GM23248 (cell line): Measurements from ENCODE around the gene KLKB1. TPM values are rescaled to one million over a fixed set of nuclear protein-coding genes. Genes with fewer than 3 reads are reported as not detected.
"Not testable (repeated sequence)": the region's sequence is repeated elsewhere in the genome, so short reads cannot be mapped to it uniquely, and the experiment has no call there.

ENCODE experiments used
- DNase-seq: peaks from one replicate; pipeline ENCODE4 v3.0.0-alpha.2; 2015
- H2AFZ ChIP-seq: fragments of 200-600 bp; sonication (generic); 2 replicates; pipeline ENCODE4 v1.6.1; 2016; ENCODE audit warnings: antibody characterized with exemption
- H3F3A ChIP-seq: fragments of 200-600 bp; sonication (generic); 2 replicates; pipeline ENCODE4 v1.6.1; 2016; ENCODE audit warnings: mild to moderate bottlenecking, antibody characterized with exemption, mixed run types; ENCODE audit not compliant: insufficient read depth
- H3K27ac ChIP-seq: fragments of 200-600 bp; sonication (generic); 2 replicates; pipeline ENCODE4 v1.5.1; 2016; ENCODE audit warnings: mild to moderate bottlenecking
- H3K27me3 ChIP-seq: fragments of 200-600 bp; sonication (generic); replicated peaks from 2 replicates; pipeline ENCODE4 v1.6.1; 2016; ENCODE audit warnings: mild to moderate bottlenecking; ENCODE audit not compliant: insufficient read depth
- H3K36me3 ChIP-seq: fragments of 200-600 bp; sonication (generic); 2 replicates; pipeline ENCODE4 v1.6.1; 2016; ENCODE audit warnings: low read depth, mild to moderate bottlenecking
- H3K4me1 ChIP-seq: fragments of 200-600 bp; sonication (generic); 2 replicates; pipeline ENCODE4 v1.6.1; 2016; ENCODE audit warnings: mild to moderate bottlenecking; ENCODE audit not compliant: insufficient read depth
- H3K4me2 ChIP-seq: fragments of 200-600 bp; sonication (generic); one replicate; pipeline ENCODE4 v1.6.1; 2016; ENCODE audit warnings: mild to moderate bottlenecking; ENCODE audit not compliant: unreplicated experiment
- H3K4me3 ChIP-seq: fragments of 200-600 bp; sonication (generic); 2 replicates; pipeline ENCODE4 v1.5.1; 2016; ENCODE audit warnings: mild to moderate bottlenecking
- H3K79me2 ChIP-seq: fragments of 200-600 bp; sonication (generic); 2 replicates; pipeline ENCODE4 v1.6.1; 2016; ENCODE audit warnings: mild to moderate bottlenecking; ENCODE audit not compliant: insufficient read depth
- H3K9ac ChIP-seq: fragments of 200-600 bp; sonication (generic); 2 replicates; pipeline ENCODE4 v1.6.1; 2016; ENCODE audit warnings: mild to moderate bottlenecking
- H3K9me2 ChIP-seq: fragments of 200-600 bp; sonication (generic); 2 replicates; pipeline ENCODE4 v1.6.1; 2016; ENCODE audit warnings: mixed run types, mild to moderate bottlenecking, moderate library complexity; ENCODE audit not compliant: insufficient read depth
- H3K9me3 ChIP-seq: fragments of 200-600 bp; sonication (generic); one replicate; pipeline ENCODE4 v1.6.1; 2017; ENCODE audit warnings: low read depth
- H4K20me1 ChIP-seq: fragments of 200-600 bp; sonication (generic); 2 replicates; pipeline ENCODE4 v1.6.0; 2016; ENCODE audit not compliant: insufficient read depth
- EZH2 ChIP-seq: fragments of 200-600 bp; sonication (generic); IDR thresholded peaks from 2 replicates; pipeline ENCODE4 v1.6.1; 2018; ENCODE audit warnings: antibody characterized with exemption, mild to moderate bottlenecking; ENCODE audit not compliant: insufficient read depth, poor library complexity, severe bottlenecking
- EZH2phosphoT487 ChIP-seq: fragments of 200-600 bp; sonication (generic); IDR thresholded peaks from 2 replicates; pipeline ENCODE4 v1.6.1; 2018; ENCODE audit warnings: antibody characterized with exemption, moderate library complexity, mild to moderate bottlenecking, low read depth; ENCODE audit not compliant: insufficient read depth
- WGBS, 2 experiments: methylation state at CpG; one replicate each; pipeline ENCODE4 v1.1.6; 2015 to 2017; ENCODE audit warnings: low lambda C conversion rate in 2 of 2, low coverage in 1 of 2; ENCODE audit errors: missing lambda C conversion rate in 2 of 2; 5-methylcytosine and 5-hydroxymethylcytosine counted together
- in situ Hi-C: fragments of 300-500 bp; cut with MboI; formaldehyde crosslinking; loops from 2 replicates; pipeline ENCODE4 v1.15.0; 2020
- polyA plus RNA-seq: library from polyadenylated mRNA; unstranded; fragments of >200 nt; fragmentation: Nextera tagmentation; extraction: Ambion mirVana; gene quantifications from 2 replicates; pipeline ENCODE4 v1.2.1, GENCODE V29; 2016
- total RNA-seq: library from RNA; depleted of rRNA; stranded (reverse); fragments of >200 nt; shearing (Covaris generic); gene quantifications from 2 replicates; pipeline ENCODE4 v1.2.3, GENCODE V29; 2014

The KLKB1 gene
- total and polyA plus RNA-seq, 2 experiments from 2014 or later = not detected

GRCh38 chr4:186272699-186273391, 45.5 kb downstream of the KLKB1 start:
- Histone ChIP-seq H3K79me2 (no peaks in the 10 kb centered on the region), H3K4me1 (no peaks in the 10 kb centered on the region), H4K20me1 (no peaks in the 10 kb centered on the region), H2AFZ (no peak overlapping the region), H3K27me3 (no peaks in the 10 kb centered on the region), H3K36me3 (no peaks in the 10 kb centered on the region), H3K27ac (no peak overlapping the region), H3K4me3 (no peak overlapping the region), H3K9me2 (no peaks in the 10 kb centered on the region), H3K9me3 (no peaks in the 10 kb centered on the region), H3F3A (no peaks in the 10 kb centered on the region), H3K9ac (no peak overlapping the region), H3K4me2 (no peak overlapping the region)
- 20 to 31% methylated on average over 4 of the region's 4 CpGs for WGBS, 2 experiments
- no peak for DNase-seq
- no peak for TF ChIP-seq EZH2
- TF ChIP-seq EZH2phosphoT487 = no peak
- in situ Hi-C loops = no loop called here

DNA sequence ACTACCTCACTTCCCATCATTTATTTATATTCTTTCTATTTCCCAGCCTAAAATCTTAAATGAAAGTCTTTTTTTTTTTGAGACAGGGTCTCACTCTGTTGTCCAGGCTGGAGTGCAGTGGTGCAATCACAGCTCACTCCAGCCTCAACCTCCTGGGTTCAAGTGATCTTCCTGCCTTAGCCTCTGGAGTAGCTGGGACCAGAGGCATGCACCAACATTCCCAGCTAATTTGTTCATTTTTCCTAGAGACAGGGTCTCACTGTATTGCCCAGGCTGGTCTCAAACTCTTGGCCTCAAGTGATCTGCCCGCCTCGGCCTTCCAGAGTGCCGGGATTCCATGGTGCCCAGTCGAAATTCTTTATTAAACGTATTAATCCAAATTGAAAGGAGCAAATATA, 46.1 kb downstream of the KLKB1 start:
- DNase-seq, H4K20me1 ChIP-seq, H3K9me2 ChIP-seq, H3K9ac ChIP-seq, H3K4me1 ChIP-seq, H3K4me2 ChIP-seq, in situ Hi-C loops, H3K27ac ChIP-seq, H3F3A ChIP-seq, H3K79me2 ChIP-seq, H3K4me3 ChIP-seq, H2AFZ ChIP-seq, H3K9me3 ChIP-seq, H3K36me3 ChIP-seq, H3K27me3 ChIP-seq: not testable (repeated sequence)
- WGBS, 2 experiments = 45 to 51% methylated on average over 5 of the region's 5 CpGs

GRCh38 chr4:186283311-186283710, 56.0 kb downstream of the KLKB1 start:
- in situ Hi-C loops = no loop called here
- Histone ChIP-seq H4K20me1 (no peaks in the 10 kb centered on the region), H3K9ac (no peak overlapping the region), H3K4me1 (no peaks in the 10 kb centered on the region), H3K79me2 (no peaks in the 10 kb centered on the region), H3K4me2 (no peak overlapping the region), H3K36me3 (no peaks in the 10 kb centered on the region), H3K27ac (no peak overlapping the region), H3K4me3 (no peak overlapping the region), H2AFZ (no peak overlapping the region), H3K9me2 (no peaks in the 10 kb centered on the region), H3K9me3 (no peaks in the 10 kb centered on the region), H3K27me3 (no peaks in the 10 kb centered on the region), H3F3A (no peaks in the 10 kb centered on the region)
- no peak for TF ChIP-seq EZH2
- no peak for TF ChIP-seq EZH2phosphoT487
- 48 to 62% methylated on average over 5 of the region's 5 CpGs for WGBS, 2 experiments
- no peak for DNase-seq

GRCh38 chr4:186285147-186285546, 57.8 kb downstream of the KLKB1 start:
- Histone ChIP-seq H3K79me2 (no peaks in the 10 kb centered on the region), H2AFZ (no peak overlapping the region), H3K27me3 (0 out of 2 replicates have a peak, but pooled peaks cover 5% of the 10 kb centered on the region), H3K4me2 (no peak overlapping the region), H3K9ac (no peak overlapping the region), H3K4me3 (no peak overlapping the region), H3K4me1 (no peaks in the 10 kb centered on the region), H3K9me3 (no peaks in the 10 kb centered on the region), H3K36me3 (no peaks in the 10 kb centered on the region), H3F3A (no peaks in the 10 kb centered on the region), H4K20me1 (no peaks in the 10 kb centered on the region), H3K27ac (no peak overlapping the region), H3K9me2 (no peaks in the 10 kb centered on the region)
- DNase-seq = no peak
- no peak for TF ChIP-seq EZH2
- no peak for TF ChIP-seq EZH2phosphoT487
- WGBS, 2 experiments = 60% methylated on average over 12 of the region's 12 CpGs
- in situ Hi-C loops = no loop called here

GRCh38 chr4:186286581-186286980, 59.3 kb downstream of the KLKB1 start:
- H3K4me3 ChIP-seq = no peak overlapping the region
- no peaks in the 10 kb centered on the region for H3K9me2 ChIP-seq
- H3K79me2 ChIP-seq = no peaks in the 10 kb centered on the region
- H3K36me3 ChIP-seq = no peaks in the 10 kb centered on the region
- no peak overlapping the region for H3K9ac ChIP-seq
- no peak overlapping the region for H3K4me2 ChIP-seq
- H3K9me3 ChIP-seq = no peaks in the 10 kb centered on the region
- H3F3A ChIP-seq = no peaks in the 10 kb centered on the region
- WGBS, 2 experiments = 47 to 54% methylated on average over 3 of the region's 3 CpGs
- H3K27me3 ChIP-seq = 0 out of 2 replicates have a peak, but pooled peaks cover 5% of the 10 kb centered on the region
- no peaks in the 10 kb centered on the region for H4K20me1 ChIP-seq
- in situ Hi-C loops = no loop called here
- DNase-seq = no peak
- H2AFZ ChIP-seq = no peak overlapping the region
- H3K27ac ChIP-seq = no peak overlapping the region
- H3K4me1 ChIP-seq = no peaks in the 10 kb centered on the region
- no peak for TF ChIP-seq EZH2phosphoT487
- no peak for TF ChIP-seq EZH2
